ENCODE data around the gene IL11.

DNA sequence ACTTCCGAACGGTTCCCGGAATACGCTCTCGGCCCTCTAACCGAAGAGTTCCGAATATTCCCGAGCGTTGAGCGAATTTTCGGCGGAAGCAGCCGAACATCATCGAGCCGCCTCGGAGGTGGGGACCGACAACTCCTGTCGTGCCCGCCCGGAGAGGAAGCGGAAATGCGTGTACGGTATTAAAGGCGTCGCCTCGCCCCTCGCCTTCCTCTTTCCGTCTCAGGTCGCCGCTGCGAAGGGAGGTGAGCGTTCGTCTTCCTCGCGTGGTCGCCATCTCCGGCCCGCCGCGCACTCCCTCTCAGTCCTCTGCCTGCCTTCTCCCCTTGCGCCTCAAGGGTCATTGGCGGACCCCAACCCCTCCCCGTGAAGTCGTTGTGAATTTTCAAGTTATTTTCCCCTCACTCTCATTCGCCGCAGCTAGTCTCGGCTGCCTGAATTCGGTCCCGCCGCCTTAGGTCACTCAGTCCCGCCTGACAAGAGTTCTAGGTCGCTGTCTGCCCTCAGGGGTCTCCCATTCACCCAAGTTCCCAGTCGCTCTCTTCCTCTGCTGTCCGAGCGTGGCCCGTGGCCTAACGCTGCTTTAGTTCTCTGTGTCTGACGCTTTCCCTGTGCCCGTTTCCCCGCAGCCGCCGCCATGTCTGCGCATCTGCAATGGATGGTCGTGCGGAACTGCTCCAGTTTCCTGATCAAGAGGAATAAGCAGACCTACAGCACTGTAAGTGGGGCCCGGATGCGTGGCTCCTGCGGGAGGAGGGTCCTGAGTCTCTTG is 15.6 kb upstream of the IL11 start, which contains the start of gene RPL28:
- peak; percentile 80 for TF ChIP-seq YY1 (IDR thresholded peaks at IDR 0.05; ENCODE audit: low read depth)
- TF ChIP-seq EP300 (IDR thresholded peaks at IDR 0.05; ENCODE audit: borderline replicate concordance) = no peak
- TF ChIP-seq TCF12 (IDR thresholded peaks at IDR 0.05; ENCODE audit: low read depth) = peak; percentile 49; the same call in 1 of the 2 replicates
- TF ChIP-seq CREB1 (IDR thresholded peaks at IDR 0.05; ENCODE audit: low read depth) = peak; percentile 52; the same call in 1 of the 2 replicates
- no peak for TF ChIP-seq RAD21 (IDR thresholded peaks at IDR 0.05; ENCODE audit: low read depth)
- TF ChIP-seq, protein P1, sequence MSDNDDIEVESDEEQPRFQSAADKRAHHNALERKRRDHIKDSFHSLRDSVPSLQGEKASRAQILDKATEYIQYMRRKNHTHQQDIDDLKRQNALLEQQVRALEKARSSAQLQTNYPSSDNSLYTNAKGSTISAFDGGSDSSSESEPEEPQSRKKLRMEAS (IDR thresholded peaks at IDR 0.05) = peak; percentile 71
- TF ChIP-seq TAF1 (IDR thresholded peaks at IDR 0.05; ENCODE audit: low read depth) = peak; percentile 100
- TF ChIP-seq, protein P2, sequence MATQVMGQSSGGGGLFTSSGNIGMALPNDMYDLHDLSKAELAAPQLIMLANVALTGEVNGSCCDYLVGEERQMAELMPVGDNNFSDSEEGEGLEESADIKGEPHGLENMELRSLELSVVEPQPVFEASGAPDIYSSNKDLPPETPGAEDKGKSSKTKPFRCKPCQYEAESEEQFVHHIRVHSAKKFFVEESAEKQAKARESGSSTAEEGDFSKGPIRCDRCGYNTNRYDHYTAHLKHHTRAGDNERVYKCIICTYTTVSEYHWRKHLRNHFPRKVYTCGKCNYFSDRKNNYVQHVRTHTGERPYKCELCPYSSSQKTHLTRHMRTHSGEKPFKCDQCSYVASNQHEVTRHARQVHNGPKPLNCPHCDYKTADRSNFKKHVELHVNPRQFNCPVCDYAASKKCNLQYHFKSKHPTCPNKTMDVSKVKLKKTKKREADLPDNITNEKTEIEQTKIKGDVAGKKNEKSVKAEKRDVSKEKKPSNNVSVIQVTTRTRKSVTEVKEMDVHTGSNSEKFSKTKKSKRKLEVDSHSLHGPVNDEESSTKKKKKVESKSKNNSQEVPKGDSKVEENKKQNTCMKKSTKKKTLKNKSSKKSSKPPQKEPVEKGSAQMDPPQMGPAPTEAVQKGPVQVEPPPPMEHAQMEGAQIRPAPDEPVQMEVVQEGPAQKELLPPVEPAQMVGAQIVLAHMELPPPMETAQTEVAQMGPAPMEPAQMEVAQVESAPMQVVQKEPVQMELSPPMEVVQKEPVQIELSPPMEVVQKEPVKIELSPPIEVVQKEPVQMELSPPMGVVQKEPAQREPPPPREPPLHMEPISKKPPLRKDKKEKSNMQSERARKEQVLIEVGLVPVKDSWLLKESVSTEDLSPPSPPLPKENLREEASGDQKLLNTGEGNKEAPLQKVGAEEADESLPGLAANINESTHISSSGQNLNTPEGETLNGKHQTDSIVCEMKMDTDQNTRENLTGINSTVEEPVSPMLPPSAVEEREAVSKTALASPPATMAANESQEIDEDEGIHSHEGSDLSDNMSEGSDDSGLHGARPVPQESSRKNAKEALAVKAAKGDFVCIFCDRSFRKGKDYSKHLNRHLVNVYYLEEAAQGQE (IDR thresholded peaks at IDR 0.05; ENCODE audit: low read depth) = no peak
- no peak for TF ChIP-seq EGR1 (IDR thresholded peaks at IDR 0.05)
- TF ChIP-seq CEBPB (IDR thresholded peaks at IDR 0.05) = no peak

Measured in Ishikawa (cell line).